AG10803 (cell line): Measurements from ENCODE around the gene TUBB1.

Source experiments
- DNase-seq: peaks from one replicate; pipeline ENCODE4 v3.0.0; 2010; ENCODE audit warnings: low read depth
- H3K4me3 ChIP-seq: 2 replicates; pipeline ENCODE4 v1.5.1; 2011; ENCODE audit warnings: mild to moderate bottlenecking, low read length, control low read depth
- CTCF ChIP-seq: conservative IDR thresholded peaks from 2 replicates; pipeline ENCODE4 v1.5.1; 2011; ENCODE audit warnings: mild to moderate bottlenecking, low read length, control low read depth, inconsistent platforms

The TUBB1 gene

GRCh38 chr20:58990651-58991445, 28.4 kb upstream of the TUBB1 start:
- TF ChIP-seq CTCF, result no peak
- H3K4me3 ChIP-seq, result no peak overlapping the region
- no peak for DNase-seq

GRCh38 chr20:58991715-58992114, 27.5 kb upstream of the TUBB1 start:
- DNase-seq, result no peak
- TF ChIP-seq CTCF, result no peak
- H3K4me3 ChIP-seq, result no peak overlapping the region

- DNase-seq, result no peak
- no peak overlapping the region for H3K4me3 ChIP-seq
- TF ChIP-seq CTCF, result no peak
Observed at GRCh38 chr20:58992911-58993310, 26.3 kb upstream of the TUBB1 start.

- DNase-seq, result no peak
- TF ChIP-seq CTCF, result no peak
- no peak overlapping the region for H3K4me3 ChIP-seq
Observed at GRCh38 chr20:58993332-58994248, 25.6 kb upstream of the TUBB1 start.

- TF ChIP-seq CTCF, result no peak
- H3K4me3 ChIP-seq, result no peak overlapping the region
- no peak for DNase-seq
Observed at GRCh38 chr20:58994390-58995159, 24.7 kb upstream of the TUBB1 start.

GRCh38 chr20:58995461-58996225, 23.6 kb upstream of the TUBB1 start:
- DNase-seq, result no peak
- no peak overlapping the region for H3K4me3 ChIP-seq
- TF ChIP-seq CTCF, result no peak
